Heart right ventricle (tissue), 16 donors: Measurements from ENCODE around the gene FANCM. TPM values are rescaled to one million over a fixed set of nuclear protein-coding genes. Genes with fewer than 3 reads are reported as not detected.

Source experiments
- ATAC-seq, 8 donors: fragments of 200-7000 bp; cut with Tn5 transposase; one replicate each; pipeline ENCODE4 v1.9.1; 2020; ENCODE audit warnings: mild to moderate bottlenecking in 8 of 8, moderate library complexity in 8 of 8, moderate number of reproducible peaks in 1 of 8
- DNase-seq, 2 donors: peaks; one replicate each; pipeline ENCODE4 v3.0.0-alpha.2; 2020
- H3K27ac ChIP-seq, 10 donors: fragments of 200-600 bp; sonication (generic) in 2 of 10; one replicate each; pipeline versions ENCODE4 v1.5.0 to v1.8.0; 2020 to 2022; ENCODE audit warnings: mild to moderate bottlenecking in 3 of 10
- H3K27me3 ChIP-seq, 7 donors: fragments of 200-600 bp; one replicate each; pipeline ENCODE4 v1.8.0; 2021 to 2022; ENCODE audit warnings: mild to moderate bottlenecking in 2 of 7
- H3K36me3 ChIP-seq, 9 donors: fragments of 200-600 bp; sonication (generic) in 1 of 9; one replicate each; pipeline versions ENCODE4 v1.5.0 to v1.8.0; 2020 to 2022; ENCODE audit warnings: mild to moderate bottlenecking in 2 of 9
- H3K4me1 ChIP-seq, 9 donors: fragments of 200-600 bp; sonication (generic) in 1 of 9; one replicate each; pipeline versions ENCODE4 v1.5.0 to v1.8.0; 2020 to 2022; ENCODE audit warnings: mild to moderate bottlenecking in 4 of 9
- H3K4me3 ChIP-seq, 10 donors: fragments of 200-600 bp; sonication (generic) in 2 of 10; one replicate each; pipeline versions ENCODE4 v1.5.0 to v1.8.0; 2020 to 2022; ENCODE audit warnings: mild to moderate bottlenecking in 7 of 10, moderate library complexity in 2 of 10
- H3K9me3 ChIP-seq, 11 donors: fragments of 200-600 bp in 10 of 11; sonication (generic) in 2 of 11; one replicate each; pipeline versions ENCODE4 v1.5.0 to v1.8.0; 2013 to 2022; ENCODE audit warnings: mild to moderate bottlenecking in 2 of 11, control low read depth in 1 of 11, moderate library complexity in 1 of 11
- WGBS, 2 donors: extraction: QIAGEN DNeasy Blood & Tissue Kit; methylation state at CpG; one replicate each; pipeline ENCODE4 v1.1.7; 2013; ENCODE audit warnings: inconsistent platforms in 1 of 2; 5-methylcytosine and 5-hydroxymethylcytosine counted together
- intact Hi-C, 10 donors: fragments of 100-400 bp; cut with DNase I; formaldehyde crosslinking; loops; one replicate each; pipeline versions ENCODE4 v1.11.1 to v1.14.2; 2022
- polyA plus RNA-seq, 2 donors: library from polyadenylated mRNA; stranded (reverse); fragments of 200-250 nt; gene quantifications; one replicate each; pipeline ENCODE4 v1.2.3, GENCODE V29; 2013
- total RNA-seq, 10 donors: library from RNA; stranded (reverse); fragmentation: NEBNext Ultra II Directional in 3 of 10; extraction: Animal tissue kit (Norgen Biotek cat#: 25700) in 3 of 10; gene quantifications; one replicate each; pipeline versions ENCODE4 v1.2.1 to v1.2.4, GENCODE V29; 2021 to 2023
- TF ChIP-seq, protein P1 (sequence below), 9 donors: fragments of 200-600 bp; sonication (generic) in 2 of 9; IDR thresholded peaks; one replicate each; pipeline versions ENCODE4 v1.5.0 to v1.8.0; 2021 to 2022; ENCODE audit warnings: antibody characterized with exemption in 9 of 9, mild to moderate bottlenecking in 5 of 9, moderate library complexity in 1 of 9
- donor health status: Arrhythmogenic right ventricular cardiomyopathy.
- donor health status: ischemic (EF 13 %, LVEDD 7.1; RV severe dilation, severe dysfunction).
- donor health status: healthy with polysubstance abuse.
- donor health status: DM: no; HTN: yes; CAD: no.
- donor health status: DM: no; HTN: no; CAD: no.
- donor health status: ischemic (EF 25% LVEDD 6.9; RV normal size, moderate dysfunction).
- donor health status: ischemic (EF 25% LVEDD 5.7; RV mildly dilated, moderate dysfunction).
- donor health status: healthy.
- donor health status: DM: yes; HTN: yes; CAD: no.
- donor health status: Ischemic cardiomyopathy.
- donor health status: ischemic (EF 35%, LVEDD 5.7; RV mildly dilated, moderate dysfunction).
- donor health status: nonischemic (EF 11% LVEDD 7.7; RV severe dilation, severe dysfunction).
- donor health status: DM: yes; HTN: yes; CAD: no.
- donor health status: PGD.
- donor health status: ischemic (EF 29% LVEDD 5.4; RV normal size, mild dysfunction).
- donor health status: nonischemic (EF 23%, LVEDD 6.1; RV moderate dilation, normal function).

The FANCM gene
- total and polyA plus RNA-seq, 12 donors: 0.96 to 6.2 (median 3.7) TPM

DNA sequence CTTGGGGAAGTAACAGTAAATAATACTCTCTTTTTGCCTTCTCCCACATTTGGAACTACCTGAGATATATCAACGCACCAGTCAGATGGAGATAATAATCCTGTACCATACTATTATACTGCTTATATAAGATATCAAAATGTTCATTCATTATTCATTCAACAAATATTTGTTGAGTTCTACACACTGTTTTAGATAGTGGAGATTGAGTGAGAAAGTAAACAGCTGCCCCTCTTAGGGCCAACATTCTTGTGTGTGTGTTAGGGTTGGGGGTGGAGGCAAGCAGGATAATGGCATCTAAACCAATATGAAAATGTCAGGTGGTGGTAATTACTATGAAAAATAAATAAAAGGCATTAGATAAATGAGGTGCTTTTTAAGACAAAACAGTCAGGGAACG, 103.3 kb downstream of the FANCM start:
- intact Hi-C loops: no loop called here
- peaks cover 0 to 54% (median 6%) of the 10 kb centered on the region in 9 donors for H3K36me3 ChIP-seq
- TF ChIP-seq, protein P1, sequence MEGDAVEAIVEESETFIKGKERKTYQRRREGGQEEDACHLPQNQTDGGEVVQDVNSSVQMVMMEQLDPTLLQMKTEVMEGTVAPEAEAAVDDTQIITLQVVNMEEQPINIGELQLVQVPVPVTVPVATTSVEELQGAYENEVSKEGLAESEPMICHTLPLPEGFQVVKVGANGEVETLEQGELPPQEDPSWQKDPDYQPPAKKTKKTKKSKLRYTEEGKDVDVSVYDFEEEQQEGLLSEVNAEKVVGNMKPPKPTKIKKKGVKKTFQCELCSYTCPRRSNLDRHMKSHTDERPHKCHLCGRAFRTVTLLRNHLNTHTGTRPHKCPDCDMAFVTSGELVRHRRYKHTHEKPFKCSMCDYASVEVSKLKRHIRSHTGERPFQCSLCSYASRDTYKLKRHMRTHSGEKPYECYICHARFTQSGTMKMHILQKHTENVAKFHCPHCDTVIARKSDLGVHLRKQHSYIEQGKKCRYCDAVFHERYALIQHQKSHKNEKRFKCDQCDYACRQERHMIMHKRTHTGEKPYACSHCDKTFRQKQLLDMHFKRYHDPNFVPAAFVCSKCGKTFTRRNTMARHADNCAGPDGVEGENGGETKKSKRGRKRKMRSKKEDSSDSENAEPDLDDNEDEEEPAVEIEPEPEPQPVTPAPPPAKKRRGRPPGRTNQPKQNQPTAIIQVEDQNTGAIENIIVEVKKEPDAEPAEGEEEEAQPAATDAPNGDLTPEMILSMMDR (IDR thresholded peaks at IDR 0.05): no peak
- H3K9me3 ChIP-seq: no peaks in the 10 kb centered on the region
- H3K27me3 ChIP-seq: no peaks in the 10 kb centered on the region
- peaks cover 0 to 20% (median 0%) of the 10 kb centered on the region in 9 donors for H3K4me1 ChIP-seq
- H3K27ac ChIP-seq: no peak overlapping the region
- no peak for DNase-seq
- no peak overlapping the region for H3K4me3 ChIP-seq
- 91 to 95% methylated on average over 2 of the region's 2 CpGs for WGBS, 2 donors
- ATAC-seq: no peak

DNA sequence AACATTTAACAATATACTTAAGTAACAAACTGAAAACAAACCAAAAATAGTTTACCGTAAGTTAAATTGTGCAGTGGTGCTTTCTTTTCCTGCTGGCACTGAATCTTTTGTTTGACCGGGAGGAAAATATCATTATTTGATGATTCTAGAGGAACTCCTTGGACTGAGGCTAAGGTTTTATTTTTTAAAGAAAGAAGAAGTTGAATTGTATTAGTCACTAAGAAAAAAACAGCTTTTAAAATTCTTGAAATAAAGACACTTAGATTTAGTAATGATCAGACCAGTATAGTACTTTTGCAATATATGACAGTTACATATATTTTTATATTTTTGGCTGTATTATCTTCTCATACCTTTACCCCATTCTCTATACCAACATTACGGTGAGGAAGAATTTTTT, 107.0 kb downstream of the FANCM start:
- Histone ChIP-seq H3K27me3 (no peaks in the 10 kb centered on the region), H3K27ac (peak overlapping the region in 6 of 10 donors; percentile 33 to 67 (median 53)), H3K36me3 (peaks cover 0 to 18% (median 0%) of the 10 kb centered on the region in 9 donors), H3K9me3 (no peaks in the 10 kb centered on the region), H3K4me1 (peaks cover 0 to 48% (median 0%) of the 10 kb centered on the region in 9 donors), H3K4me3 (peak overlapping the region in 5 of 10 donors; percentile 10 to 35 (median 22))
- WGBS, 2 donors: 62 to 67% methylated on average over 3 of the region's 3 CpGs
- TF ChIP-seq, protein P1 (IDR thresholded peaks at IDR 0.05): no peak
- no peak for DNase-seq
- intact Hi-C loops: no loop called here
- no peak for ATAC-seq

DNA sequence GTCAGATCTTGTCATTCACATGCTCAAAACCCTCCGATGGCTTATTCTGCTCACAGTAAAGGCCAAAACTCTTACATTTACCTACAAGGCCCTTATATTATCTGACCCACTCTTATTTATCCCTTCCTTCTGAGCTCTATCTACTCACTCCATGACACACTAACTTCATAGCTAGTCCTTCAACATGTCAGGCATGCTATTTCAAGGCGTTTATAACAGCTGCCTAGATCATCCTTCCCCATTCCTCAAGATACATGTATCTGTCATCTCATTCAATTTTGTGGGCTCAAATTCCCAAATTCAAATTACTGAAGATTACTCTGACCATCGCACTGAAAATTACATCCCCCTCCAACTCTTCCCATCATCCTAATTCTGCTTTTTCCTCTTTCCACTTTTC, 110.4 kb downstream of the FANCM start:
- no peak for DNase-seq
- intact Hi-C loops: no loop called here
- no peak for ATAC-seq

DNA sequence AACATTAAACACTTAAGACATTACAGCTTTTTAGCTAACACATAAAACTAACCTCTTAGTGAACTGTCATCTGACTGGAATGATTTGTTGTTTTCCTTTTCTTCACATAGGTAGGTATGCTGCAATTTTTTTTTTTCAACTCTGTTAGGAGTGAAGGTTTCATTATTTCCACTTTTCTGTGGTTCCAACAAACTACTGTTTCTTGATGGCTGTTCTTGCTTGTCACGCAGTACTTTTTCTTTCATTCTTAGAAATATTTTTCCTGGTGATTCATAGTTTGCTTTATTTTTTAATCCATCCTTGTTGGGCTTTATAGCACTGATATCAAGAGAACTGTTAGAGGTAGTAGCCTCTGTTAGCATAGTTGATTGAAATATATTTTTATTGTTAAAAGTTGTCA, 111.0 kb downstream of the FANCM start:
- no peaks in the 10 kb centered on the region for H3K9me3 ChIP-seq
- H3K27me3 ChIP-seq: no peaks in the 10 kb centered on the region
- ATAC-seq: no peak
- H3K4me1 ChIP-seq: peaks cover 0 to 88% (median 19%) of the 10 kb centered on the region in 9 donors
- peaks cover 0 to 4% (median 0%) of the 10 kb centered on the region in 9 donors for H3K36me3 ChIP-seq
- no peak overlapping the region for H3K4me3 ChIP-seq
- intact Hi-C loops: no loop called here
- whole genome bisulfite sequencing, 2 donors: 83 to 92% methylated on average over 1 of the region's 1 CpG
- TF ChIP-seq, protein P1 (IDR thresholded peaks at IDR 0.05): no peak
- no peak for DNase-seq
- no peak overlapping the region for H3K27ac ChIP-seq

More for the DNA sequence above, 110.4 kb downstream of the FANCM start:
- H3K27ac ChIP-seq: no peak overlapping the region
- H3K36me3 ChIP-seq: peaks cover 0 to 4% (median 0%) of the 10 kb centered on the region in 9 donors
- no peaks in the 10 kb centered on the region for H3K27me3 ChIP-seq
- TF ChIP-seq, protein P1 (IDR thresholded peaks at IDR 0.05): no peak
- no peaks in the 10 kb centered on the region for H3K9me3 ChIP-seq
- no peak overlapping the region for H3K4me3 ChIP-seq
- WGBS, 2 donors: 82 to 83% methylated on average over 3 of the region's 3 CpGs
- peaks cover 0 to 83% (median 14%) of the 10 kb centered on the region in 9 donors for H3K4me1 ChIP-seq
